Heart left ventricle (tissue), 13 donors: ENCODE results near the gene UBE2I.

Experiments
- CTCF ChIP-seq, 12 donors: fragments of 200-600 bp; sonication (generic) in 4 of 12; IDR thresholded peaks; one replicate each; pipeline versions ENCODE4 v1.5.0 to v1.8.0; 2018 to 2022; ENCODE audit warnings: antibody characterized with exemption in 12 of 12, mild to moderate bottlenecking in 5 of 12
- POLR2A ChIP-seq, 2 donors: fragments of 450-650 bp; IDR thresholded peaks; one replicate each; pipeline ENCODE4 v1.6.1; 2017; ENCODE audit warnings: antibody characterized with exemption in 2 of 2, mild to moderate bottlenecking in 2 of 2, moderate library complexity in 2 of 2
- donor health status: ischemic (EF 13 %, LVEDD 7.1; RV severe dilation, severe dysfunction).
- donor health status: DM: no; HTN: yes; CAD: no.
- donor health status: DM: no; HTN: no; CAD: no.
- donor health status: ischemic (EF 25% LVEDD 6.9; RV normal size, moderate dysfunction).
- donor health status: ischemic (EF 25% LVEDD 5.7; RV mildly dilated, moderate dysfunction).
- donor health status: ischemic (EF 35%, LVEDD 5.7; RV mildly dilated, moderate dysfunction).
- donor health status: nonischemic (EF 11% LVEDD 7.7; RV severe dilation, severe dysfunction).
- donor health status: DM: yes; HTN: yes; CAD: no.
- donor health status: PGD.
- donor health status: ischemic (EF 29% LVEDD 5.4; RV normal size, mild dysfunction).
- donor health status: nonischemic (EF 23%, LVEDD 6.1; RV moderate dilation, normal function).

DNA sequence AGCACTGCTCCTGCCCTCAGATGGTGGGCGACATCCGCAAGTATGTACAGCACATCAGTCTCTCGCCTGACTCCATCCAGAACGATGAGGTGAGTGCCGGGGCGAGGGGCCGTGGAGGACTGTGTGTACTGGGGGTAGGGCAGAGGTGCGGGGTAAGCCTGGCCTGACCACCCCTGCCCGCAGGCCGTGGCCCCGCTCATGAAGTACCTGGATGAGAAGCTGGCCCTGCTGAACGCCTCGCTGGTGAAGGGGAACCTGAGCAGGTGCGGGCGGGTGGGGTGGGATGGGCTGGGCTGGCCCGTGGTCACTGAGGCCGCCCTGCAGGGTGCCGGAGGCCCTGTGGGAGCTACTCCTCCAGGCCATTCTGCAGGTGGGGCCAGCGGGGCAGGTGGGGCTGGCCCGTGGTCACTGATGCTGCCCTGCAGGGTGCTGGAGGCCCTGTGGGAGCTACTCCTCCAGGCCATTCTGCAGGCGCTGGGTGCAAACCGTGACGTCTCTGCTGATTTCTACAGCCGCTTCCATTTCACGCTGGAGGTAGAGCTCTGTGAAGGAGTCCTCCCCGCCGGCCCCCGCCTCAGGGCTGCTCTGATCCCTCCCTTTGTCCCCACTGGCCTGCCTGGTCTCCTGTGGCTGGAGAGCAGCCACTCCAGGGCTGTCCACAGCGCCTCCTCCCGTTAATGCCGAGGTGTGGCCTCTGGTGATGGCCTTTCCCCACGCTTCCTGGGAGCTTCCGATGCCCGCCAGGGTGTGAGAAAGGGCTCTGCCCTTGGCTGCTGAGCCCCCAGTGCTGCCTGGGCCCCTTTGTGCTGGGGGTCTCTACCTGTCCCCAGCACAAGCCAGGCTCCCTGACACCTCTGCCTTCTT is 37.2 kb downstream of the UBE2I start:
- no peak for TF ChIP-seq CTCF (IDR thresholded peaks at IDR 0.05)
- no peak for TF ChIP-seq POLR2A (IDR thresholded peaks at IDR 0.05)
